Measurements from ENCODE around the gene GPR157. TPM values are rescaled to one million over a fixed set of nuclear protein-coding genes. Genes with fewer than 3 reads are reported as not detected.
"Not testable (repeated sequence)": the region's sequence is repeated elsewhere in the genome, so short reads cannot be mapped to it uniquely, and the experiment has no call there.

GPR157 gene
- total RNA-seq, 6 experiments from 2014 or later = 5.6 to 12.5 (median 7.0) TPM

GRCh38 chr1:9099555-9099954, 29.3 kb downstream of the GPR157 start:
- DNase-seq (no peak), ATAC-seq (no peak)
- Histone ChIP-seq H3K4me3 (no peak overlapping the region), H3K27me3 (no peaks in the 10 kb centered on the region), H3K36me3 (peaks cover 0 to 16% (median 4%) of the 10 kb centered on the region in 4 donors), H3K9me3 (no peaks in the 10 kb centered on the region), H3K4me1 (peaks cover 0 to 6% (median 0%) of the 10 kb centered on the region in 4 donors), H3K27ac (no peak overlapping the region)
- 49% methylated on average over 3 of the region's 7 CpGs for WGBS (ENCODE audit: insufficient coverage, low coverage, low lambda C conversion rate, missing lambda C conversion rate)
- intact Hi-C loops (cut with DNase I) = no loop called here
- TF ChIP-seq POLR2A (IDR thresholded peaks at IDR 0.05) (no peak), CTCF (IDR thresholded peaks at IDR 0.05) (no peak)

GRCh38 chr1:9097947-9098705, 30.8 kb downstream of the GPR157 start:
- Histone ChIP-seq H3K4me1 (peaks cover 0 to 6% (median 0%) of the 10 kb centered on the region in 4 donors), H3K27me3 (no peaks in the 10 kb centered on the region), H3K27ac (no peak overlapping the region), H3K36me3 (peaks cover 0 to 6% (median 0%) of the 10 kb centered on the region in 4 donors), H3K9me3 (no peaks in the 10 kb centered on the region), H3K4me3 (no peak overlapping the region)
- intact Hi-C loops (cut with DNase I) = no loop called here
- DNase-seq (no peak), ATAC-seq (peak in 1 of 4 donors; percentile 9)
- no peak for TF ChIP-seq CTCF (IDR thresholded peaks at IDR 0.05)
- no peak for TF ChIP-seq POLR2A (IDR thresholded peaks at IDR 0.05)
- WGBS (ENCODE audit: insufficient coverage, low coverage, low lambda C conversion rate, missing lambda C conversion rate) = 90% methylated on average over 6 of the region's 13 CpGs

- no peaks in the 10 kb centered on the region for H3K9me3 ChIP-seq
- no peak overlapping the region for H3K4me3 ChIP-seq
- ATAC-seq (no peak), DNase-seq (no peak)
- no peaks in the 10 kb centered on the region for H3K27me3 ChIP-seq
- WGBS (ENCODE audit: insufficient coverage, low coverage, low lambda C conversion rate, missing lambda C conversion rate) = 76% methylated on average over 2 of the region's 2 CpGs
- no peaks in the 10 kb centered on the region for H3K36me3 ChIP-seq
- H3K4me1 ChIP-seq = peaks cover 0 to 6% (median 0%) of the 10 kb centered on the region in 4 donors
- TF ChIP-seq CTCF (IDR thresholded peaks at IDR 0.05) (no peak), POLR2A (IDR thresholded peaks at IDR 0.05) (no peak)
- intact Hi-C loops (cut with DNase I) = no loop called here
- H3K27ac ChIP-seq = no peak overlapping the region
These were observed 33.1 kb downstream of the GPR157 start for GRCh38 chr1:9095818-9096217.

DNA sequence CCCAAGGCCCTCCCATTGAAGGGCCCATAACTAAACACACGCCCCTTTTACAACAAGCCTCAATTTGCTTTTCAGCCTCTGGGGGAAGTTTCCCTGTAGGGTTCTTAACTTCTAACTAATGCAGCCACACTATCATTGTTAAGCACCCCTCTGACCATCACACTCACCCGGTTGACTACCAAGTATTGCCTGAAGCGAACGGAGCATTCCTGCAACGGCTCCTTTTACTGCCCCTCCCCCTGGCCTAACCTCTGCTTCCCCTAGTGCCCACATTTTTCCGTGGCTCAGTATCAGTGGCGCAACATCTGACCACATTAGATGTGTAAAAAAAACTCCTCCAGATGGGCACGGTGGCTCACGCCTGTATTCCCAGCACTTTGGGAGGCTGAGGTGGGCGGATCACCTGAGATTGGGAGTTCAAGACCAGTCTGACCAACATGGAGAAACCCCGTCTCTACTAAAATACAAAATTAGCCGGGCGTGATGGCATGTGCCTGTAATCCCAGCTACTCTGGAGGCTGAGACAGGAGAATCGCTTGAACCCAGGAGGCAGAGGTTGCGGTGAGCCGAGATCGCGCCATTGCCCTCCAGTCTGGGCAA, 34.8 kb downstream of the GPR157 start:
- H3K27ac ChIP-seq; intact Hi-C loops (cut with DNase I); H3K9me3 ChIP-seq; ATAC-seq; H3K27me3 ChIP-seq; H3K4me3 ChIP-seq; DNase-seq; H3K4me1 ChIP-seq; H3K36me3 ChIP-seq: not testable (repeated sequence)
- WGBS (ENCODE audit: insufficient coverage, low coverage, low lambda C conversion rate, missing lambda C conversion rate) = 69% methylated on average over 17 of the region's 18 CpGs

GRCh38 chr1:9093581-9093980, 35.3 kb downstream of the GPR157 start:
- DNase-seq (no peak), ATAC-seq (no peak)
- Histone ChIP-seq H3K36me3 (no peaks in the 10 kb centered on the region), H3K4me3 (no peak overlapping the region), H3K27ac (no peak overlapping the region), H3K9me3 (no peaks in the 10 kb centered on the region), H3K4me1 (no peaks in the 10 kb centered on the region), H3K27me3 (no peaks in the 10 kb centered on the region)
- WGBS (ENCODE audit: insufficient coverage, low coverage, low lambda C conversion rate, missing lambda C conversion rate) = 51% methylated on average over 6 of the region's 6 CpGs
- intact Hi-C loops (cut with DNase I) = no loop called here
- no peak for TF ChIP-seq POLR2A (IDR thresholded peaks at IDR 0.05)
- no peak for TF ChIP-seq CTCF (IDR thresholded peaks at IDR 0.05)

Data from right lobe of liver (tissue), 6 donors.